Psoas muscle (tissue), 8 donors: ENCODE data around the gene CYP3A4. TPM values are rescaled to one million over a fixed set of nuclear protein-coding genes. Genes with fewer than 3 reads are reported as not detected.

Experiments
- ATAC-seq, 4 donors: fragments of 200-7000 bp; cut with Tn5 transposase; one replicate each; pipeline ENCODE4 v1.9.1; 2020; ENCODE audit warnings: moderate library complexity in 3 of 4, mild to moderate bottlenecking in 2 of 4
- DNase-seq, 2 donors: peaks; one replicate each; pipeline ENCODE4 v3.0.0-alpha.2; 2020
- H3K27ac ChIP-seq: fragments of 200-600 bp; one replicate; pipeline ENCODE4 v1.8.0; 2022
- H3K27me3 ChIP-seq, 3 donors: fragments of 200-600 bp in 1 of 3; one replicate each; pipeline versions ENCODE4 v1.6.1 to v1.8.0; 2013 to 2022; ENCODE audit warnings: low read length in 2 of 3, mild to moderate bottlenecking in 2 of 3, moderate library complexity in 1 of 3; ENCODE audit not compliant: insufficient read depth in 3 of 3
- H3K36me3 ChIP-seq, 2 donors: fragments of 200-600 bp in 1 of 2; one replicate each; pipeline versions ENCODE4 v1.6.1 to v1.8.0; 2013 to 2022; ENCODE audit warnings: low read depth in 1 of 2, mild to moderate bottlenecking in 1 of 2, moderate library complexity in 1 of 2; ENCODE audit not compliant: insufficient read depth in 1 of 2
- H3K4me1 ChIP-seq: fragments of 200-600 bp; one replicate; pipeline ENCODE4 v1.8.0; 2022
- H3K4me3 ChIP-seq: fragments of 200-600 bp; one replicate; pipeline ENCODE4 v1.8.0; 2022; ENCODE audit warnings: mild to moderate bottlenecking
- H3K9me3 ChIP-seq: fragments of 200-600 bp; one replicate; pipeline ENCODE4 v1.8.0; 2022
- CTCF ChIP-seq: fragments of 200-600 bp; IDR thresholded peaks from one replicate; pipeline ENCODE4 v1.8.0; 2022; ENCODE audit warnings: antibody characterized with exemption
- WGBS, 3 donors: extraction: QIAGEN DNeasy Blood & Tissue Kit; methylation state at CpG; one replicate each; pipeline versions ENCODE4 v1.1.6 to v1.1.7; 2013; 5-methylcytosine and 5-hydroxymethylcytosine counted together
- intact Hi-C, 2 donors: fragments of 100-400 bp; cut with DNase I; formaldehyde crosslinking; loops; one replicate each; pipeline versions ENCODE4 v1.11.0 to v1.14.2; 2022
- polyA plus RNA-seq, 3 donors: library from polyadenylated mRNA; stranded (reverse); fragments of 200-250 nt; gene quantifications; one replicate each; pipeline ENCODE4 v1.2.3, GENCODE V29; 2013
- total RNA-seq, 4 donors: library from RNA; stranded (reverse); fragmentation: NEBNext Ultra II Directional in 2 of 4; extraction: Animal tissue kit (Norgen Biotek cat#: 25700) in 2 of 4; gene quantifications; one replicate each; pipeline versions ENCODE4 v1.2.1 to v1.2.4, GENCODE V29; 2021 to 2023
- donor health status: healthy with polysubstance abuse.
- donor health status: DM: no; HTN: no; CAD: no; lungs with moderate emphysema.
- donor health status: Bipolar disorder and iron deficiency.
- donor health status: healthy.
- donor health status: DM: yes; HTN: yes; CAD: no.
- donor health status: DM: no; HTN: no; CAD: no.
- donor health status: DM: no; HTN: no; CAD: no.
- donor health status: DM: yes; HTN: yes; CAD: no.

The CYP3A4 gene
- total and polyA plus RNA-seq, 7 donors = 0.08 to 4.2 (median 0.30) TPM; not detected in 1

GRCh38 chr7:99824091-99824490, 40.1 kb upstream of the CYP3A4 start:
- intact Hi-C loops = no loop called here
- no peaks in the 10 kb centered on the region for H3K36me3 ChIP-seq
- TF ChIP-seq CTCF = no peak
- H3K9me3 ChIP-seq = no peaks in the 10 kb centered on the region
- WGBS, 3 donors = 31 to 51% (median 40%) methylated on average over 3 of the region's 3 CpGs
- no peak overlapping the region for H3K4me3 ChIP-seq
- no peak overlapping the region for H3K27ac ChIP-seq
- ATAC-seq = peak in 1 of 4 donors; percentile 37
- DNase-seq = no peak
- H3K27me3 ChIP-seq = no peaks in the 10 kb centered on the region
- no peaks in the 10 kb centered on the region for H3K4me1 ChIP-seq

- DNase-seq (no peak), ATAC-seq (no peak)
- Histone ChIP-seq H3K36me3 (no peaks in the 10 kb centered on the region), H3K4me3 (no peak overlapping the region), H3K4me1 (no peaks in the 10 kb centered on the region), H3K9me3 (no peaks in the 10 kb centered on the region), H3K27ac (no peak overlapping the region), H3K27me3 (no peaks in the 10 kb centered on the region)
- 72 to 84% (median 79%) methylated on average over 4 of the region's 4 CpGs for WGBS, 3 donors
- intact Hi-C loops = no loop called here
- TF ChIP-seq CTCF = no peak
Observed at GRCh38 chr7:99822731-99823718, 39.0 kb upstream of the CYP3A4 start.

GRCh38 chr7:99820408-99821027, 36.5 kb upstream of the CYP3A4 start:
- no peak for TF ChIP-seq CTCF
- no peaks in the 10 kb centered on the region for H3K27me3 ChIP-seq
- ATAC-seq (no peak), DNase-seq (no peak)
- no peak overlapping the region for H3K4me3 ChIP-seq
- intact Hi-C loops = no loop called here
- H3K4me1 ChIP-seq = no peaks in the 10 kb centered on the region
- 73 to 80% (median 76%) methylated on average over 2 of the region's 2 CpGs for WGBS, 3 donors
- H3K9me3 ChIP-seq = no peaks in the 10 kb centered on the region
- H3K36me3 ChIP-seq = no peaks in the 10 kb centered on the region
- no peak overlapping the region for H3K27ac ChIP-seq

GRCh38 chr7:99808766-99809165, 24.8 kb upstream of the CYP3A4 start:
- no peaks in the 10 kb centered on the region for H3K36me3 ChIP-seq
- DNase-seq = no peak
- 83 to 85% (median 83%) methylated on average over 5 of the region's 5 CpGs for WGBS, 3 donors
- no peak for ATAC-seq
- no peak for TF ChIP-seq CTCF
- H3K4me3 ChIP-seq = no peak overlapping the region
- no peak overlapping the region for H3K27ac ChIP-seq
- intact Hi-C loops = no loop called here
- no peaks in the 10 kb centered on the region for H3K4me1 ChIP-seq
- peaks cover 5% of the 10 kb centered on the region for H3K9me3 ChIP-seq
- no peaks in the 10 kb centered on the region for H3K27me3 ChIP-seq
